Lower leg skin (tissue), 4 donors: Measurements from ENCODE around the gene TAS1R1. TPM values are rescaled to one million over a fixed set of nuclear protein-coding genes. Genes with fewer than 3 reads are reported as not detected.

Experiments used
- DNase-seq, 2 donors: peaks; one replicate each; pipeline ENCODE4 v3.0.0-alpha.2; 2019; ENCODE audit warnings: low spot score in 2 of 2
- H3K4me3 ChIP-seq: fragments of 200-600 bp; sonication (generic); 2 replicates; pipeline ENCODE4 v1.5.1; 2017; ENCODE audit warnings: mild to moderate bottlenecking, low read depth; ENCODE audit not compliant: poor library complexity, severe bottlenecking
- POLR2A ChIP-seq, 2 donors: fragments of 450-650 bp; IDR thresholded peaks; one replicate each; pipeline ENCODE4 v1.6.1; 2016 to 2017; ENCODE audit warnings: antibody characterized with exemption in 2 of 2, mild to moderate bottlenecking in 1 of 2, moderate library complexity in 1 of 2
- WGBS, 2 donors: methylation state at CpG; one replicate each; pipeline ENCODE4 v1.1.5; 2018; 5-methylcytosine and 5-hydroxymethylcytosine counted together
- intact Hi-C: fragments of 100-400 bp; cut with DNase I; formaldehyde crosslinking; loops from one replicate; pipeline ENCODE4 v1.15.0; 2023; ENCODE audit warnings: low total_unique reads
- total RNA-seq, 4 donors: library from RNA; depleted of rRNA; stranded (reverse); fragments of >200 nt; gene quantifications; one replicate each; pipeline ENCODE4 v1.1.0, GENCODE V29; 2016
- TF ChIP-seq, protein P1 (sequence below), 3 donors: fragments of 450-650 bp; IDR thresholded peaks; one replicate each; pipeline ENCODE4 v1.5.1; 2016; ENCODE audit warnings: antibody characterized with exemption in 3 of 3, mild to moderate bottlenecking in 3 of 3, moderate library complexity in 2 of 3

The TAS1R1 gene
- total RNA-seq, 4 donors from 2014 or later = 0.27 to 0.39 TPM; not detected in 2

DNA sequence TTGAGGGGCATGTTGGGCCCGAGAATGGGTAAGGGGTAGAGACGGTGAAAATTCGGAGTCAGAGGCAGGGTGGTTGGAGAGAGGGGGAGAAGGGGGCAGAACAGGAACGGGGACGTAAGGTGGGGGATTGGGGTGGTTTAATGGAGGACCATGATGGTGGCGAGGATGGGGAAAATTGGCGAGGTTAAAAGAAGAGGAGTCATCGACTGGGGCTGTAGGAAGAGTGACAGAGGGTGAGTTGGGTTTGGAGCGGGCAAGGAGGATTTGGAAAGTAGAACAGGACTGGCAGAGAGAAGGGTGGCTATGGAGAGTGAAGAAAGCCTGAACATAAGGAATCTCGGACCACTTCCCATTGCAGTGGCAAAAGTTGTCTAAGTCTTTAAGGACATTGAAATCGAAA, 13.9 kb downstream of the TAS1R1 start:
- WGBS, 2 donors = 88 to 91% methylated on average over 11 of the region's 11 CpGs
- no peak overlapping the region for H3K4me3 ChIP-seq
- intact Hi-C loops = no loop called here
- TF ChIP-seq, protein P1, sequence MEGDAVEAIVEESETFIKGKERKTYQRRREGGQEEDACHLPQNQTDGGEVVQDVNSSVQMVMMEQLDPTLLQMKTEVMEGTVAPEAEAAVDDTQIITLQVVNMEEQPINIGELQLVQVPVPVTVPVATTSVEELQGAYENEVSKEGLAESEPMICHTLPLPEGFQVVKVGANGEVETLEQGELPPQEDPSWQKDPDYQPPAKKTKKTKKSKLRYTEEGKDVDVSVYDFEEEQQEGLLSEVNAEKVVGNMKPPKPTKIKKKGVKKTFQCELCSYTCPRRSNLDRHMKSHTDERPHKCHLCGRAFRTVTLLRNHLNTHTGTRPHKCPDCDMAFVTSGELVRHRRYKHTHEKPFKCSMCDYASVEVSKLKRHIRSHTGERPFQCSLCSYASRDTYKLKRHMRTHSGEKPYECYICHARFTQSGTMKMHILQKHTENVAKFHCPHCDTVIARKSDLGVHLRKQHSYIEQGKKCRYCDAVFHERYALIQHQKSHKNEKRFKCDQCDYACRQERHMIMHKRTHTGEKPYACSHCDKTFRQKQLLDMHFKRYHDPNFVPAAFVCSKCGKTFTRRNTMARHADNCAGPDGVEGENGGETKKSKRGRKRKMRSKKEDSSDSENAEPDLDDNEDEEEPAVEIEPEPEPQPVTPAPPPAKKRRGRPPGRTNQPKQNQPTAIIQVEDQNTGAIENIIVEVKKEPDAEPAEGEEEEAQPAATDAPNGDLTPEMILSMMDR (IDR thresholded peaks at IDR 0.05) = no peak
- no peak for TF ChIP-seq POLR2A (IDR thresholded peaks at IDR 0.05)
- no peak for DNase-seq

DNA sequence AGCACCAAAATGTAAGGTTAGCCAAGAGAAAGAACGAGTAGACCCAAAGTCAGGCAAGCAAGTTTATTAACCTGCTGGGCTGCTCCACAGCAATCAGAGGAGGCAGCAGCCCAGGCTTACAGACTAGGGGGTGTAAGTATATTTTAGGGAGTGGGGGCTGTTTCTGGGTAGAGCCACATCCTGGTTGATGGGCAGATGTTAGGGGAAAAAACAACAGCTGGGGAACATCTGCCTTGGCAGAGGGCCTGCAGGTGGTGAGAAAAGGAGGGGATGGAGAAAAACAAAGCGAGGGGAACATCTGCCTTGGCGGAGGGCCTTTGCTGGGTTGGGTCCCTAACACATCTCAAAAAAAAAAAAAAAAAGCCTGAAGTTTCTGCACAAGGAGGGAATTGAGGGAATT, 15.0 kb downstream of the TAS1R1 start:
- no peak for TF ChIP-seq POLR2A (IDR thresholded peaks at IDR 0.05)
- TF ChIP-seq, protein P1 (IDR thresholded peaks at IDR 0.05) = no peak
- 58 to 61% methylated on average over 3 of the region's 3 CpGs for WGBS, 2 donors
- H3K4me3 ChIP-seq = no peak overlapping the region
- intact Hi-C loops = loop anchor here (10.0 kb wide), 1 partner anchor 65 kb away; no protein-coding TSS in a partner anchor
- DNase-seq = no peak

DNA sequence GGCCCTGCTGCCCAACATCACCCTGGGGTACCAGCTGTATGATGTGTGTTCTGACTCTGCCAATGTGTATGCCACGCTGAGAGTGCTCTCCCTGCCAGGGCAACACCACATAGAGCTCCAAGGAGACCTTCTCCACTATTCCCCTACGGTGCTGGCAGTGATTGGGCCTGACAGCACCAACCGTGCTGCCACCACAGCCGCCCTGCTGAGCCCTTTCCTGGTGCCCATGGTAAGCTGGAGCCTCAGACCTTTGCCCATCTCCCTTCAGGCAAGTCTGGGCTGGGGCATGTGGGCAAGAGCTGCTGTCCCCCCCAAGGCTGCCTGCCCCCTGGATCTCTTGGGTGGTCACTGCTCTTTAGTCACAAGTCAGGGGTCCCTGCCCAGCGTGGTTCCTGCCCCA, 15.9 kb downstream of the TAS1R1 start:
- TF ChIP-seq, protein P1 (IDR thresholded peaks at IDR 0.05) = no peak
- no peak for TF ChIP-seq POLR2A (IDR thresholded peaks at IDR 0.05)
- WGBS, 2 donors = 60 to 78% methylated on average over 3 to 5 of the region's 5 CpGs
- no peak overlapping the region for H3K4me3 ChIP-seq
- DNase-seq = no peak
- intact Hi-C loops = loop anchor here (10.0 kb wide), 1 partner anchor 64 kb away; no protein-coding TSS in a partner anchor

DNA sequence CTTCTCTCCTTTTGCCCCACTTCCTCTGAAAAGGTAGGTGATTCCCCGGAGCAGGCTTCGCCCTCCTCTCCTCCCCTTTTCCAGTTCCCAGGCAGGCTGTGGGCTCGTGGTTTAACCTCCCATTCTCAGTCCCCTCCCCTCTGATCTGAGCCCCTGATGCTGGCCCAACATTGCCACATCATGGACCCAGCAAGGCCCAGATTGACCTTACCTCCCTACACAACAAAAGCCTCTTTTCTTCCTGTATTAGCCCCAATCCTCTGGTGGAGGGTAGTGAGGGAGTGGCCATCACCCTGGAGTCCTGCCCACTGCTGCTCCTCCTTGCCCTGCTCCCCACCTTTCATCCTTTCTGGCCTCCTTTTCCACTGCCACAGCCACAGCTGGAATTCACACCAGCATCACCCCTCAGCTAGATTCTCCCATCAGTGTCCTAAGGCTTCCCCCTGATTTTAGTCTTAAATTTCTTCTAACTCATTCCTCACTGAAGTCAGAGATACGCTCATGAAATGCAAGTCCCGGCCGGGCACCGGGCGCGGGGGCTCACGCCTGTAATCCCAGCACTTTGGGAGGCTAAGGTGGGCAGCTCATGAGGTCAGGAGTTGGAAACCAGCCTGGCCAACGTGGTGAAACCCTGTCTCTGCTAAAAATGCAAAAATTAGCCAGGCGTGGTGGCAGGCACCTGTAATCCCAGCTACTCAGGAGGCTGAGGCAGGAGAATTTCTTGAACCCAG, 17.7 kb downstream of the TAS1R1 start:
- no peak overlapping the region for H3K4me3 ChIP-seq
- no peak for DNase-seq
- WGBS, 2 donors = 67 to 86% methylated on average over 12 of the region's 12 CpGs
- no peak for TF ChIP-seq POLR2A (IDR thresholded peaks at IDR 0.05)
- TF ChIP-seq, protein P1 (IDR thresholded peaks at IDR 0.05) = no peak
- intact Hi-C loops = loop anchor here (10.0 kb wide), 1 partner anchor 62 kb away; no protein-coding TSS in a partner anchor

DNA sequence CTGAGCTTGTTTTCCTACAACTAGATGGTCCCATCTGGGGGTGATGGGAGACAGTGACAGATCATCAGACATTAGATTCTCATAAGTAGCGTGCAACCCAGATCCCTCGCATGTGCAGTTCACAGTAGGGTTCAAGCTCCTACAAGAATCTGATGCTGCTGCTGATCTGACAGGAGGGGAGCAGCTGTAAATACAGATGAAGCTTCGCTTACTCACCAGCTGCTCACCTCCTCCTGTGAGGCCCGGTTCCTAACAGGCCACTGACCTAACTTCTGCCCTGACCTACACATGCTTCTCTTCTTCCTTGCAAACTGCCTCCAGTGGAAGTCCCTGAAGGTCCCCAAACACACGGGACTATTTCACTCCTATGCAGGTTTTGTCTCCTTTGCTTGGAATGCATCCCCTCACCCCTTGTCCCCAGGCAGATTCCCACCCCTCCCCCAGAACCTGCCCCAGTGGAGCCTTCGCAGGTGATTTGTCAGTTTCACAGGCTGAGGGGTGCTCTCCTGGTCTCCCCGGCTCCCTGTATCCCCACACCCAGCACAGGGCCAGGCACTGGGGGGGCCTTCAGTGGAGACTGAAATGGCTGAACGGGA, 19.0 kb downstream of the TAS1R1 start:
- TF ChIP-seq POLR2A (IDR thresholded peaks at IDR 0.05) = no peak
- TF ChIP-seq, protein P1 (IDR thresholded peaks at IDR 0.05) = no peak
- WGBS, 2 donors = 77 to 82% methylated on average over 8 of the region's 8 CpGs
- H3K4me3 ChIP-seq = no peak overlapping the region
- intact Hi-C loops = loop anchor here (10.0 kb wide), 1 partner anchor 61 kb away; no protein-coding TSS in a partner anchor
- DNase-seq = no peak
